HUES6 (cell line): ENCODE data around the gene FAM3B.
A peak's percentile ranks its signal among the peaks of the same experiment; 100 is the strongest.

Experiments used
- H3K27ac ChIP-seq: 2 replicates; pipeline ENCODE4 v1.7.0; 2013; ENCODE audit warnings: low read depth, mild to moderate bottlenecking, low read length, inconsistent platforms
- H3K27me3 ChIP-seq: 2 replicates; pipeline ENCODE4 v1.6.1; 2013; ENCODE audit warnings: low read length; ENCODE audit not compliant: control insufficient read depth, insufficient read depth
- H3K36me3 ChIP-seq: 2 replicates; pipeline ENCODE4 v1.6.1; 2013; ENCODE audit warnings: low read length; ENCODE audit not compliant: control insufficient read depth, insufficient read depth
- H3K4me1 ChIP-seq: 2 replicates; pipeline ENCODE4 v1.6.1; 2013; ENCODE audit warnings: low read length; ENCODE audit not compliant: control insufficient read depth, insufficient read depth
- H3K4me3 ChIP-seq: 2 replicates; pipeline ENCODE4 v1.5.1; 2013; ENCODE audit warnings: low read depth, low read length
- H3K9ac ChIP-seq: one replicate; pipeline ENCODE4 v1.6.1; 2013; ENCODE audit warnings: mild to moderate bottlenecking, low read length
- H3K9me3 ChIP-seq: 2 replicates; pipeline ENCODE4 v1.6.1; 2013; ENCODE audit warnings: low read depth, low read length; ENCODE audit not compliant: control insufficient read depth, insufficient read depth

The FAM3B gene

GRCh38 chr21:41364308-41364707, 47.7 kb downstream of the FAM3B start:
- H3K27me3 ChIP-seq, result peaks cover 13% of the 10 kb centered on the region; the same call in 1 of the 2 replicates
- no peak overlapping the region for H3K9ac ChIP-seq
- H3K4me3 ChIP-seq, result no peak overlapping the region
- no peaks in the 10 kb centered on the region for H3K9me3 ChIP-seq
- H3K4me1 ChIP-seq, result peaks cover 18% of the 10 kb centered on the region
- no peak overlapping the region for H3K27ac ChIP-seq
- no peaks in the 10 kb centered on the region for H3K36me3 ChIP-seq

GRCh38 chr21:41365377-41366107, 48.9 kb downstream of the FAM3B start:
- H3K27me3 ChIP-seq, result peaks cover 13% of the 10 kb centered on the region; the same call in 1 of the 2 replicates
- H3K4me3 ChIP-seq, result no peak overlapping the region
- H3K9me3 ChIP-seq, result no peaks in the 10 kb centered on the region
- no peak overlapping the region for H3K9ac ChIP-seq
- no peak overlapping the region for H3K27ac ChIP-seq
- H3K36me3 ChIP-seq, result no peaks in the 10 kb centered on the region
- peaks cover 13% of the 10 kb centered on the region; the same call in 1 of the 2 replicates for H3K4me1 ChIP-seq

DNA sequence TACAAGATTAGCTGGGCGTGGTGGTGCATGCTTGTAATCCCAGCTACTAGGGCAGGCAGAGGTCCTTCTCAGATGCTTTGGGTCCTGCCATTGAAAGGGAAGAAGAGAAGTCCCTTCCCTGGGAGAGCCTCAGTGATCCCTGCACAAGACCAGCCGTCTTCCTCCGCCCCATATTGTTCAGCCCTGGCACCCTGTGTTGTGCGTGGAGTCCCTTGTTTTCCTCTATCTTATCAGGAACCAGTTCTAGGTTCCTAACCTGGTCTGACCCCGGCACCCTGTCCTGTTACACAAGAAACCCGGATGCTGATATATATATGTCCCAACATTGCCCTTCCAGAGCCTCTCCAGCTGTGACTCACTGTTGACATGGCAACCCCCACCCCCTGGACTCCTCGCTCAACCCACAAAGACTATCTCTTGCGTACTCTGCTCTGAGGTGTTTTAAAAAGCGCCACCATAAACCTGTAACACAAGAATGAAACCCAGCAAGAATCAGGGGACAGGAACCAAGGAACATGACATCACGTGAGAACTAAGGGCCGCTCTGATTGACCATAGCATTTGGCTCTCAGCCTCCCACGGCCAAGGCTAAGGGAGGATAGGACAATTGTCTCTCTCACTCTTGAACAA, 50.0 kb downstream of the FAM3B start:
- peaks cover 12% of the 10 kb centered on the region; the same call in 1 of the 2 replicates for H3K4me1 ChIP-seq
- H3K9ac ChIP-seq, result no peak overlapping the region
- H3K4me3 ChIP-seq, result no peak overlapping the region
- H3K27me3 ChIP-seq, result peaks cover 13% of the 10 kb centered on the region; the same call in 1 of the 2 replicates
- H3K9me3 ChIP-seq, result no peaks in the 10 kb centered on the region
- H3K27ac ChIP-seq, result no peak overlapping the region
- no peaks in the 10 kb centered on the region for H3K36me3 ChIP-seq

DNA sequence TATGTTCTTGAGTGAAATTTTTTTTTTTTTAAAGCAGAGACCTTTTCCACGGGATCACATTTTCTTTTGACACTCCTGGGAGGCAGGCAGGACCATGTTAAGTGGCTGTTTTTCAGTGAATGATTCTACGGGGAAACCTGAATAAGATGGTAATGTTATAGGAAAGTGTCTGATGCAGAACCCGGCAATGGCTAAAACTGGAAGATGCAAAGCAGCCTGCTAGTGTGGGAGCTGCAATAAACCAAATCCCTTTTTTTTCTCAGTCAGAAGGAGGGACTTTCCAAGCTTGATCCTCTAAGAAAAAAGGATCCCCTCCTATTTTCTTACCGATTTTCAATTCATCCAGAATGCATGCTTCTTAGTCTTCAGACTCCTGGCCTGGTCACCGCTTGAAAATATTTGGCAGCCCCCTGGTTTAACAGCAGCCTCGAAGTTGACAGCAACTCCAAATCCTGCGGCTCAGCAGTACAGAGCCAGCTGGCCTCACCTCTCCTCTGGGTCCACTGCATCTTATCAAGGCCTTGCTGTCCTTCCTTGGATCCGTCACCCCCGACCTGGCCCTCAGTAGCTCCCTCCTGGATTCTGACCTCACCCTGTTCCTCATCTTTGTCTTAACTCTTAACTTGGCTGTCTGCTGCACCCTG, 50.8 kb downstream of the FAM3B start:
- H3K9ac ChIP-seq, result no peak overlapping the region
- no peak overlapping the region for H3K27ac ChIP-seq
- peaks cover 13% of the 10 kb centered on the region; the same call in 1 of the 2 replicates for H3K27me3 ChIP-seq
- peaks cover 12% of the 10 kb centered on the region; the same call in 1 of the 2 replicates for H3K4me1 ChIP-seq
- H3K9me3 ChIP-seq, result no peaks in the 10 kb centered on the region
- H3K4me3 ChIP-seq, result no peak overlapping the region
- no peaks in the 10 kb centered on the region for H3K36me3 ChIP-seq

DNA sequence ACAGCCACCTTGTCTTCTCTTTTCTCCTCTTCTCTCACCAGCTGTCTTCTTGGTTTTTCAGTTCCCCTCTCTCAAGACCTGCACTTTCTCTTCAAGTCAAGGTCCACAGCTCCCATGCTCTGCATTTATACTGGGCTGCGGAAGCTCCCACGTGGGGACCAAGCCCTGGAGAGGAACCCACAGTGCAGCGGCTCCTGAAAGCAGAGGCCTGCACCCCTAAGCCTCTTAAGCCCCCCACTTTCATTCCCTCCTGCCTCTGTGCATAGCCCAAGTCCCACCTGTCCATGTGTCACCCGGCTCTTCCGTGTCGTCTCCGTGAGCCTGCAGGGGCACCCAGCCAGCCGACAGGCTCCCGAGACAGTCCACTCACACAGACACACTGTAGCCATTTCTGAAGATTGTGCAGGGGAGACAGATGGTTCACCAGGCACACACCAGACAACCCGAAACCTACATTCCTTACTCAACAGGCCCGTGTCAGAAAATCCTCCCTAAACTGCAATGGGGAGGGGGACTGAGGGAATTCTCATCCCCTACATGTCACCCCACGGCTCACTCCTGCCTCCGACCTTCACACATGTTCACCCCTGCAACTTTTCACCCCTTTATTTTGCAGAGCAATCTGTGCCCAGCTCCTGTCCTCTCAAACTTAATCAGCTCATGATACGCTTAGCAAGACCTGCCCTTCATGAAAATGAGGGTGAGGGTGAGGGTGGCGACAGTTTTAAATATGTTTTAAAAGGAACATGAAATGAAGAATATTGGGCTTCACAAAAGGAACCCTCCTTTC, 51.5 kb downstream of the FAM3B start:
- Histone ChIP-seq H3K27ac (no peak overlapping the region), H3K36me3 (no peaks in the 10 kb centered on the region), H3K27me3 (peaks cover 13% of the 10 kb centered on the region; the same call in 1 of the 2 replicates), H3K9me3 (no peaks in the 10 kb centered on the region), H3K4me3 (no peak overlapping the region), H3K9ac (no peak overlapping the region), H3K4me1 (peaks cover 12% of the 10 kb centered on the region; the same call in 1 of the 2 replicates)

GRCh38 chr21:41368735-41369104, 52.1 kb downstream of the FAM3B start:
- Histone ChIP-seq H3K9ac (no peak overlapping the region), H3K4me3 (no peak overlapping the region), H3K27ac (no peak overlapping the region)

GRCh38 chr21:41369105-41369919, 52.7 kb downstream of the FAM3B start:
- H3K36me3 ChIP-seq, result no peaks in the 10 kb centered on the region
- H3K9me3 ChIP-seq, result no peaks in the 10 kb centered on the region
- no peak overlapping the region for H3K27ac ChIP-seq
- H3K9ac ChIP-seq, result no peak overlapping the region
- H3K27me3 ChIP-seq, result peaks cover 13% of the 10 kb centered on the region; the same call in 1 of the 2 replicates
- H3K4me3 ChIP-seq, result peak overlapping the region; percentile 58
- peaks cover 12% of the 10 kb centered on the region; the same call in 1 of the 2 replicates for H3K4me1 ChIP-seq

More at GRCh38 chr21:41368735-41369104, 52.1 kb downstream of the FAM3B start:
- Histone ChIP-seq H3K4me1 (peaks cover 12% of the 10 kb centered on the region; the same call in 1 of the 2 replicates), H3K27me3 (peaks cover 13% of the 10 kb centered on the region; the same call in 1 of the 2 replicates), H3K36me3 (no peaks in the 10 kb centered on the region), H3K9me3 (no peaks in the 10 kb centered on the region)

DNA sequence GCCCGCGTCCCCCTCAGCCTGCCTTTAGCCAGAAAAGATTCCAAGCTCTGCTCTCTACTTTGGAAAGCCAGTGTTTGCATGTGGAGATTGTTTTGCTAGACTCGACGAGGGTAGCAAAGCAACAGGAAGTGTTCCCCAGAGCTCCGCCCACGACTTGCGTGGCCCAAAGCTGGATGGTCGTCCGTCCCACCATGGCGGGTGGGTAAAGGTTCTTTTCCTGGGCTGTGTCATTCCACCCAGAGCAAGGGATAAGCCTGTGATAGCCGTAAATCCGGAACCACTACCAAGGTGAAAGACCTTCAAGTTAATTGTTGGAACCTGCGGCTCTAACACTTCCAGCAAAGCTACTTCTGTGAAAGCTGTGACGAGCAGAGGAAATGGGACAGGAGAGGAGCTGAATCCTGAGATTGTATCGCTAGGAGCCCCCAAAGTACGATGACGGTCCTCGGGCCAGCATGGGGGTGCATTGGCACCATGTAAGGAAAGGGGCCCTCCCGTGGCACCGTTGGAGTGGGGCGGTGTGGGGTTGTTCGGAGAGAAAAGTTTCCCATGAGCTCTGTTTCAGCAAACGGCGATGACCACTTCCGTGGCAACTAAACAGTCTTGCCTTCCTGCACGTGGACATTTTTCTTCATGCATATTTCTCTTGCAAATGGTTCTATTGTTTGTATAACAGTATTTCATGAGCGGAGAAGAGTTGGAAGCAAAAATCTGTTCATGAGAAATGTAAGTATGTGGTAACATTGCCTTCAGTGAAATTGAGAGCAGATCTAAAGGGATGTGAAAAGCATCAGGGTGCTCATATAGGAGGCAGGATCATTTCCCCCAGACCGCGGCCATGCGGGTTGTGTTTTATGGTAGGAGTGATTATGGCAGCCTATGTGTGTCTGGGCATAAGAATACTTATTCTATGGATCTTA, 53.6 kb downstream of the FAM3B start:
- H3K9ac ChIP-seq, result no peak overlapping the region
- H3K4me3 ChIP-seq, result peak overlapping the region; percentile 58
- peaks cover 12% of the 10 kb centered on the region; the same call in 1 of the 2 replicates for H3K4me1 ChIP-seq
- H3K27ac ChIP-seq, result no peak overlapping the region
- peaks cover 13% of the 10 kb centered on the region; the same call in 1 of the 2 replicates for H3K27me3 ChIP-seq
- H3K36me3 ChIP-seq, result no peaks in the 10 kb centered on the region
- no peaks in the 10 kb centered on the region for H3K9me3 ChIP-seq

- Histone ChIP-seq H3K9me3 (no peaks in the 10 kb centered on the region), H3K36me3 (no peaks in the 10 kb centered on the region), H3K27me3 (peaks cover 13% of the 10 kb centered on the region; the same call in 1 of the 2 replicates), H3K4me1 (peaks cover 12% of the 10 kb centered on the region; the same call in 1 of the 2 replicates), H3K9ac (no peak overlapping the region), H3K27ac (no peak overlapping the region), H3K4me3 (no peak overlapping the region)
These were observed 54.5 kb downstream of the FAM3B start for GRCh38 chr21:41370840-41371684.
